Endothelial cell of umbilical vein (primary cell): ENCODE data around the gene SH3BP5L. TPM values are rescaled to one million over a fixed set of nuclear protein-coding genes. Genes with fewer than 3 reads are reported as not detected.

Experiments used
- BruUV-seq: library from RNA; stranded (reverse); fragments of 400-500 nt; replicated peaks from 2 replicates; lab custom pipeline; 2021; lab: Mats Ljungman, UMichigan
- CTCF ChIA-PET: fragments of 300-600, 350-600 bp; sonication (Branson Sonifier 250); formaldehyde crosslinking; loops from one replicate; lab custom pipeline; 2021; ENCODE audit warnings: antibody characterized with exemption, inconsistent platforms; lab: Charles Lee
- POLR2A ChIA-PET: fragments of 300-600, 350-600 bp; sonication (Branson Sonifier 250); formaldehyde crosslinking; loops from one replicate; lab custom pipeline; 2021; ENCODE audit warnings: antibody characterized with exemption, inconsistent platforms; lab: Charles Lee
- DNase-seq: peaks from one replicate; pipeline ENCODE4 v3.0.0-alpha.2; 2011; ENCODE audit warnings: low read depth, low spot score
- FAIRE-seq: peaks from 2 replicates; lab custom pipeline; 2011; peaks lifted over from hg19 to GRCh38; lab: Jason Lieb, UNC
- H2AFZ ChIP-seq: 2 replicates; pipeline ENCODE4 v1.6.0; 2012; ENCODE audit warnings: low read depth, low read length, control low read depth, inconsistent platforms
- H3K27ac ChIP-seq: 2 replicates; pipeline ENCODE4 v1.5.1; 2011; ENCODE audit warnings: low read depth, mild to moderate bottlenecking, control low read depth, low read length, moderate library complexity; ENCODE audit not compliant: insufficient read depth
- H3K27me3 ChIP-seq, 2 experiments: 2 replicates each; pipeline versions ENCODE4 v1.6.0 to v1.6.1; 2011; ENCODE audit warnings: low read length in 2 of 2, mixed read lengths in 1 of 2; ENCODE audit not compliant: control insufficient read depth in 2 of 2, insufficient read depth in 2 of 2
- H3K36me3 ChIP-seq, 2 experiments: 2 replicates in 1 of 2; 3 replicates in 1 of 2; pipeline ENCODE4 v1.5.1; 2011; ENCODE audit warnings: low read length in 2 of 2, mild to moderate bottlenecking in 1 of 2, moderate library complexity in 1 of 2; ENCODE audit not compliant: control insufficient read depth in 2 of 2, insufficient read depth in 2 of 2; ENCODE audit errors: extremely low read depth in 1 of 2
- H3K4me1 ChIP-seq: 3 replicates; pipeline ENCODE4 v1.5.1; 2011; ENCODE audit warnings: mild to moderate bottlenecking, low read length; ENCODE audit not compliant: control insufficient read depth, insufficient read depth; ENCODE audit errors: extremely low read depth
- H3K4me2 ChIP-seq: 2 replicates; pipeline ENCODE4 v1.6.1; 2011; ENCODE audit warnings: low read length, control low read depth, mixed read lengths; ENCODE audit not compliant: insufficient read depth
- H3K4me3 ChIP-seq, 3 experiments: fragments of 200-600 bp in 1 of 3; sonication (generic), shearing (Covaris generic) in 1 of 3; replicated peaks in 1 of 3; 2 replicates each; pipeline ENCODE4 v1.5.1; 2011 to 2016; ENCODE audit warnings: control low read depth in 3 of 3, low read length in 3 of 3, mild to moderate bottlenecking in 2 of 3, inconsistent platforms in 1 of 3, low read depth in 1 of 3, moderate library complexity in 1 of 3; ENCODE audit not compliant: insufficient read depth in 1 of 3
- H3K79me2 ChIP-seq: 2 replicates; pipeline ENCODE4 v1.6.0; 2012; ENCODE audit warnings: low read length, inconsistent platforms; ENCODE audit not compliant: control insufficient read depth, insufficient read depth
- H3K9ac ChIP-seq: replicated peaks from 2 replicates; pipeline ENCODE3; 2011; ENCODE audit warnings: low read length, control low read depth; ENCODE audit not compliant: insufficient read depth; ENCODE audit errors: extremely low read depth
- H3K9me1 ChIP-seq: replicated peaks from 3 replicates; pipeline ENCODE4 v1.6.0; 2011; ENCODE audit warnings: mild to moderate bottlenecking, low read length; ENCODE audit not compliant: control insufficient read depth, insufficient read depth; ENCODE audit errors: extremely low read depth
- H3K9me3 ChIP-seq: replicated peaks from 2 replicates; pipeline ENCODE4 v1.5.1; 2012; ENCODE audit warnings: low read length, inconsistent platforms; ENCODE audit not compliant: control insufficient read depth, insufficient read depth
- H4K20me1 ChIP-seq: replicated peaks from 2 replicates; pipeline ENCODE3; 2011; ENCODE audit warnings: mild to moderate bottlenecking, low read length; ENCODE audit not compliant: control insufficient read depth, insufficient read depth; ENCODE audit errors: extremely low read depth
- EZH2 ChIP-seq: IDR thresholded peaks from 2 replicates; pipeline ENCODE4 v1.6.1; 2012; ENCODE audit warnings: borderline replicate concordance, low read depth, mild to moderate bottlenecking, moderate library complexity, low read length, inconsistent platforms; ENCODE audit not compliant: severe bottlenecking
- FOS ChIP-seq: IDR thresholded peaks from 2 replicates; pipeline ENCODE4 v1.6.1; 2011; ENCODE audit warnings: mild to moderate bottlenecking, low read length, moderate library complexity, borderline replicate concordance; ENCODE audit not compliant: insufficient read depth
- GATA2 ChIP-seq: IDR thresholded peaks from 2 replicates; pipeline ENCODE4 v1.7.0; 2011; ENCODE audit warnings: low read depth, mild to moderate bottlenecking, moderate library complexity, mixed read lengths, low read length; ENCODE audit not compliant: insufficient read length, insufficient read depth
- JUN ChIP-seq: IDR thresholded peaks from 2 replicates; pipeline ENCODE4 v1.6.1; 2011; ENCODE audit warnings: borderline replicate concordance, low read depth; ENCODE audit not compliant: insufficient read length, insufficient read depth
- MYC ChIP-seq: IDR thresholded peaks from one replicate; pipeline ENCODE4 v1.6.1; 2011; ENCODE audit warnings: mild to moderate bottlenecking, low read depth, low read length
- POLR2A ChIP-seq: IDR thresholded peaks from 2 replicates; pipeline ENCODE4 v1.6.1; 2012; ENCODE audit warnings: low read depth, mild to moderate bottlenecking, control low read depth, low read length
- POLR2AphosphoS5 ChIP-seq: IDR thresholded peaks from 2 replicates; pipeline ENCODE4 v1.6.1; 2012; ENCODE audit warnings: low read depth, mild to moderate bottlenecking, control low read depth, low read length, moderate library complexity; ENCODE audit not compliant: insufficient read depth
- dilution Hi-C: fragments of 300-500 bp; cut with MboI; formaldehyde crosslinking; loops from one replicate; pipeline ENCODE4 v1.15.0; 2019; ENCODE audit warnings: low sequenced_read_pairs; ENCODE audit not compliant: extremely low pct_ligation_motif_present
- intact Hi-C: fragments of 100-400 bp; cut with micrococcal nuclease; formaldehyde crosslinking; loops from one replicate; pipeline ENCODE4 v1.10.0; 2022
- polyA plus RNA-seq, 4 experiments: library from polyadenylated mRNA; depleted of rRNA in 3 of 4; stranded (reverse) in 3 of 4; unstranded in 1 of 4; fragments of >200 nt; gene quantifications; 2 replicates each; pipeline versions ENCODE4 v1.2.1 to v1.2.3, GENCODE V29; 2011 to 2012; ENCODE audit warnings: missing spikeins in 1 of 4
- total RNA-seq: library from RNA; stranded (reverse); gene quantifications from 2 replicates; pipeline ENCODE4 v1.2.3, GENCODE V29; 2021
- TF ChIP-seq, protein P1 (sequence below), 2 donors: IDR thresholded peaks; 1 replicate in 1 of 2; 2 replicates in 1 of 2; pipeline ENCODE4 v1.5.1; 2011; ENCODE audit warnings: low read length in 2 of 2, mild to moderate bottlenecking in 2 of 2, moderate library complexity in 2 of 2, control low read depth in 1 of 2, inconsistent platforms in 1 of 2, low read depth in 1 of 2; ENCODE audit not compliant: insufficient read depth in 1 of 2; ENCODE audit errors: extremely low read depth in 1 of 2
- TF ChIP-seq, protein P2 (sequence below): IDR thresholded peaks from 2 replicates; pipeline ENCODE4 v1.6.1; 2011; ENCODE audit not compliant: insufficient read depth, insufficient read length

The SH3BP5L gene
- total and polyA plus RNA-seq, 2 donors (not counting 3 experiments of a cell fraction or from before 2014, with no cell fraction given), result 24.7 TPM

DNA sequence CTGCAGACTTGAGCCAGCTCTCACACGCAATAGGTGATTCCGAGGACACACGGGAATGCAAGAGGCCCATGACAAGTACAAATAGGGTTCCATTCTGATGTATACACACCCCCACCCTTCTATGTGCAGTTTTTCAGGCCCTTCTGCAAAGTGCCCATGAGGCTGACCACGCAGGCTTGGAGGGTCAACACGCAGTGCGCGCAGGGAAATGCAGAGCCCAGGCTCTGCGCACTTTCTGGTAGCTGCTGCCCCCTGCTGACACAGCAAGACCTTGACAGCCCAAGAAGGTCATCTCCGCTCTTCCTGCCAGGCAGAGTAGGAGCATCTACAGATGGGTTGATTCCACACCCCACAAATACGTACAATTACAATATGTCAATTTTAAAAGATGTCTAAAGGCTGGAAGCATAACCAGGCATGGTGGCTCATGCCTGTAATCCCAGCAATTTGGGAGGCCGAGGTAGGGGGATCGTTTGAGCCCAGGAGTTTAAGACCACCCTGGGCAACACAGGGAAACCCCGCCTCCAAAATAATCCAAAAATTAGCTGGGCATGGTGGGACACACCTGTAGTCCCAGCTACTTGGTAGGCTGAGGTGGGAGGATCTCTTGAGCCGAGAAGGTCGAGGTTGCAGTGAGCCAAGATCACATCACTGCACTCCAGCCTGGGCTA lies 18.5 kb downstream of the SH3BP5L start:
- Histone ChIP-seq H2AFZ (no peak overlapping the region), H3K79me2 (no peaks in the 10 kb centered on the region), H3K9ac (no peak overlapping the region), H3K9me3 (no peaks in the 10 kb centered on the region), H3K36me3 (peaks cover 0 to 9% of the 10 kb centered on the region in 2 experiments), H3K4me1 (peaks cover 2% of the 10 kb centered on the region), H3K9me1 (no peaks in the 10 kb centered on the region), H3K27me3 (no peaks in the 10 kb centered on the region), H3K4me3 (no peak overlapping the region), H3K4me2 (no peak overlapping the region), H4K20me1 (no peaks in the 10 kb centered on the region), H3K27ac (no peak overlapping the region)
- ChIA-PET CTCF (interaction anchor here (0.6 to 2.2 kb wide), 9 partner anchors 10 to 1434 kb away, joined by 3 to 11 read pairs (median 3); no protein-coding TSS in a partner anchor), POLR2A (no interaction called here)
- intact Hi-C loops, result loop anchor here (1.0 to 5.0 kb wide), 5 partner anchors 184 to 1415 kb away; no protein-coding TSS in a partner anchor
- peak; percentile 26 for DNase-seq
- FAIRE-seq, result peak; percentile 72
- BruUV-seq, result no TSS peak
- TF ChIP-seq, protein P1, sequence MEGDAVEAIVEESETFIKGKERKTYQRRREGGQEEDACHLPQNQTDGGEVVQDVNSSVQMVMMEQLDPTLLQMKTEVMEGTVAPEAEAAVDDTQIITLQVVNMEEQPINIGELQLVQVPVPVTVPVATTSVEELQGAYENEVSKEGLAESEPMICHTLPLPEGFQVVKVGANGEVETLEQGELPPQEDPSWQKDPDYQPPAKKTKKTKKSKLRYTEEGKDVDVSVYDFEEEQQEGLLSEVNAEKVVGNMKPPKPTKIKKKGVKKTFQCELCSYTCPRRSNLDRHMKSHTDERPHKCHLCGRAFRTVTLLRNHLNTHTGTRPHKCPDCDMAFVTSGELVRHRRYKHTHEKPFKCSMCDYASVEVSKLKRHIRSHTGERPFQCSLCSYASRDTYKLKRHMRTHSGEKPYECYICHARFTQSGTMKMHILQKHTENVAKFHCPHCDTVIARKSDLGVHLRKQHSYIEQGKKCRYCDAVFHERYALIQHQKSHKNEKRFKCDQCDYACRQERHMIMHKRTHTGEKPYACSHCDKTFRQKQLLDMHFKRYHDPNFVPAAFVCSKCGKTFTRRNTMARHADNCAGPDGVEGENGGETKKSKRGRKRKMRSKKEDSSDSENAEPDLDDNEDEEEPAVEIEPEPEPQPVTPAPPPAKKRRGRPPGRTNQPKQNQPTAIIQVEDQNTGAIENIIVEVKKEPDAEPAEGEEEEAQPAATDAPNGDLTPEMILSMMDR (IDR thresholded peaks at IDR 0.05; ENCODE audit: extremely low read depth in 1 of 2, insufficient read depth in 1 of 2, low read depth in 1 of 2, low read length in 2 of 2), result peak; percentile 71 to 82
- TF ChIP-seq JUN (no peak), POLR2AphosphoS5 (no peak)
- dilution Hi-C loops, result no loop called here

DNA sequence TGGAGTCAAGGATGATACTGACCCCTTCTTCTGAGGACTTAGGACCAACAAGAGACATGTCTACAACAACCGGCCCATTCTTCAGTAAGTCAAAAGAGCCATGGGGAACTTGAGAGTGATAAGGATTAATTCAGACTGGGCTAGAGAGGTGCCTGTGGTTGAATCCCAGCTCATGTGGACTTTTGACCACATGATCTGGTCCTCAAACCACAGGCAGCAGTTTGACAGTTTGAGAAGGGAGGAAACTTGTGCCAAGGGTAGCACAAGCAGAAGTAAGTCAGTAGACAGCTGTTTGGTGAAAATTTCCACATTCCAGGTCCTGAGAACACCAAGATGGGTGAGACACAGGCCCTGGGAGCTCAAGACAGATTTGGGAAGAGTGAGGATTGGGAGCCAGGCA lies 19.8 kb downstream of the SH3BP5L start:
- Histone ChIP-seq H3K79me2 (no peaks in the 10 kb centered on the region), H2AFZ (no peak overlapping the region), H3K9me1 (no peaks in the 10 kb centered on the region), H3K27ac (no peak overlapping the region), H3K4me1 (peaks cover 2% of the 10 kb centered on the region), H3K9ac (no peak overlapping the region), H3K36me3 (peaks cover 0 to under 1% of the 10 kb centered on the region in 2 experiments), H3K4me3 (no peak overlapping the region), H3K9me3 (no peaks in the 10 kb centered on the region), H3K27me3 (no peaks in the 10 kb centered on the region), H3K4me2 (no peak overlapping the region), H4K20me1 (no peaks in the 10 kb centered on the region)
- dilution Hi-C loops, result no loop called here
- ChIA-PET CTCF (interaction anchor here (1.3 to 2.2 kb wide), 2 partner anchors 183 to 193 kb away, joined by 3 to 11 read pairs; no protein-coding TSS in a partner anchor), POLR2A (no interaction called here)
- no TSS peak for BruUV-seq
- TF ChIP-seq, protein P2, sequence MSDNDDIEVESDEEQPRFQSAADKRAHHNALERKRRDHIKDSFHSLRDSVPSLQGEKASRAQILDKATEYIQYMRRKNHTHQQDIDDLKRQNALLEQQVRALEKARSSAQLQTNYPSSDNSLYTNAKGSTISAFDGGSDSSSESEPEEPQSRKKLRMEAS, result no peak
- TF ChIP-seq GATA2 (no peak), EZH2 (no peak), POLR2AphosphoS5 (no peak), FOS (no peak), POLR2A (no peak), MYC (no peak), JUN (no peak)
- TF ChIP-seq, protein P1 (IDR thresholded peaks at IDR 0.05; ENCODE audit: extremely low read depth in 1 of 2, insufficient read depth in 1 of 2, low read depth in 1 of 2, low read length in 2 of 2), result no peak
- FAIRE-seq (no peak), DNase-seq (no peak)
- intact Hi-C loops, result loop anchor here (2.0 to 5.0 kb wide), 4 partner anchors 183 to 1414 kb away; no protein-coding TSS in a partner anchor
